T-helper 9 cell (primary cell): Measurements from ENCODE around the gene PEX19.
A peak's percentile ranks its signal among the peaks of the same experiment; 100 is the strongest.

Source experiments
- DNase-seq: peaks from one replicate; pipeline ENCODE4 v3.0.0-alpha.2; 2020

PEX19 gene

DNA sequence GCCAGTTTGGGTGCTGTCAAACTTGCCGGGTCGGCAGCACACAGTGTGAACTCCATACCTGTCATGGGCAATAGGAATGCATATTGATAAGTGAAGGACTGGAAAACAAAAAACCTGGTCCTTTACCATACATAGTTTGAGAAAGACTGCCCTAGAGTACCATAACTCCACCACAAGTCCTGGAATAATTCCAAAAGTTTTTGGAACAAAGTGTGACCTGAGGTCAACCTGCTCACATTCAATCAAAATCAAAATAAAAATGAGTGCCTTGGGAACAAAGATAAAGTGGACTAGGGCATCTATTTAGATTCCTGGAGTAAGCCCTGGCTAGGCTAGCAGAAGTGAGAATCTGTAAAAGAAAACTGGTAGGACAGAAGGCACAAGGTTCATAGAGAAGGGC lies 7.6 kb downstream of the PEX19 start:
- no peak for DNase-seq

DNA sequence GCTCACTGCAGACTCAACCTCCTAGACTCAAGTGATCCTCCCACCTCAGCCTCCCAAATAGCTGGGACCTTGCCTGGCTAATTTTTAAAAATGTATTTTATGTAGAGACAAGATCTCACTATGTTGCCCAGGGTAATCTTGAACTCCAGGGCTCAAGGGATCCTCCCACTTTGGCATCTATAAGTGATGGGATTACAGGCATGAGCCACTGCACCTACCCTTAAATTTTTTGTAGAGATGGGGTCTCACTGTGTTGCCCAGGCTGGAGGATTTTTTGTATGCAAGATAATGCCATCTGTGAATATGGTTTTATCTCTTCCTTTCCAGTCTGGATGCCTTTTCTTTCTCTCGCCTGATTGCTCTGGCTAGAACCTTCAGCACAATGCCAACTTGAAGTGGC lies 13.9 kb downstream of the PEX19 start:
- DNase-seq: no peak

- no peak for DNase-seq
Measured at GRCh38 chr1:160267284-160267991, 17.5 kb downstream of the PEX19 start.

DNA sequence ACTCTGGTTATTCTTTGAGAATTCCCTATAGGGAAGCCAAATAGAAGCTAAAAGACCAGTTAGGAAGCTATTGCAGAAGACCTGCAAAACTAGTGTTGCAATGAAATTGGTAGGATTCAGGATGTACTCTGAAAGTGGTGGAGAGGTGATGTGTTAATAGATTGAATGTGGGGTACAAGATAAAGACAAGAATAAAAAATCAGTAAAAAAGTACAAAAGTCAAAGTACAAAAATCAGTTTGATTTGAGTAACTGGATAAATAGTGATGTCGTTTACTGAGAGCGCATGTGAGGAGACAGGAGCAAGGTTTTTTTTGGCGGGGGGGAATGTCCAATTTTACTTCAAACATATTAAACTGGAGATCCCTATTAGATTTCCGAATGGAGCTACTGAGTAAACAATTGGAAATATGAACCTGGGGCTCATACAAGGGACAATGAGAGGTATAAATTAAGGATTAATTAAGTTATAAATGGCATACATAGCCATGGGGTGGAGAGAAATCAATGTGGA lies 20.1 kb downstream of the PEX19 start:
- no peak for DNase-seq

DNA sequence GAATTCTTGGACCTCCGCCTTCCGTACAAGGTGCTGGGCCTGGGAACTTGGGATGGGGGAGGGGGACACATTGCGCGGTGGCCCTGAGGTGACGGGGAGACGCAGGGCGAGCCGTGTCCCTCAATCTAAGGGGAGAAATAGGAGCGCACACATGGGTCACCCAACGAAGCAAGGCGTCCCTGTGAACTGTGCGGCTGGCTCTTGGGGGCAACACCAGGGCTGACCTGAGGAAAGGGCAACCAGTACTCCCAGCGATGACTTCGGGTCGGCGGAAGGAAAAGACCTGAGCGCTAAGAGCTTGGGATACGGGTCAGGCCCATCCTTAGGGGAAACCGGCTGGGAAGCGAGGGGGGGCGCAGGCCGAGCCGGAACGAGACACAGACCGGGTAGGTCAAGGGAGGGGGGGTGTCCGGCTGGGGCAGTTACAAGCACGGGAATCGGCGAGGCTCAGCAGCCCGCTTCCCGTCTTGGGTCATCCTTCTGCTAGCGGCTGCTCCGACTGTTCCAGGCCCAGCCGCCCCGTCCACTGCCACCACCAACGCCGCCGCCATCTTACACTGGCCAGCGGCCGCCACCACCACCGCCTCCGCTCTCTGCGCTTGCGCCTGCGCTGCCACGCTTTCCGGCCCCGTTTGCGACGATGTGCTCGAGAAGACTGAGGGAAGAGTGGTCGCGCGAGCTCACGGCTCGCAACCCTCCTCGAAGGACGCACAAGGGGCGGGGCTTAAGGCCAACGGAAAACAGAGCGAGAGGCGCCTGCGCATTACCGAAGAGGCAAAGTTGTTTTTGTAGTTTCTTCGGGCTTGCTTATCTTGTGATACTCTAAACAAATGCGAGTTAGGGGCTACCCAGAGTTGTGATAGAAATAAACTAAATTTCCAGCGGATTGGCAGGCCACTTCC lies 22.8 kb downstream of the PEX19 start, which contains the start of gene DCAF8:
Gene DCAF8, minus strand, starts transcription at position 657 of the 902 bp plus-strand sequence. CDS start 18,541 bp downstream, outside the sequence.
- DNase-seq: peak; percentile 95

DNA sequence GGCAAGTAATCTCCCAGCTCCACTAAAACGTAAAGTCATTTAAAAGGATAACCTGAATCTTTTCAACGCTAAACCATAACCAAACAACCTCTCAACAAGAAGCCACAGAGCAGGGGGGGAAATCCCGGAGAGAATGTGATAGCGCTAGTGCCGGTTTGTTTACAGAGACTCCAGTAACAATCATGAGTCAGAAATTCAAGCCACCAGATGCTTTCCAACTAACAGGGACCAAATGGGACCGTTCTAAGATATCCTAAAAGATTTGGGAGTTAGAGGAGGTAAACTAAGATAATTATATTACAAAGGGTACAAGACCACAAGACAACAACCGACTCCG lies 23.4 kb downstream of the PEX19 start:
- peak; percentile 56 for DNase-seq

- no peak for DNase-seq
Measured at GRCh38 chr1:160260406-160261382, 24.2 kb downstream of the PEX19 start.

GRCh38 chr1:160258177-160258798 lies 26.6 kb downstream of the PEX19 start:
- DNase-seq: no peak

DNA sequence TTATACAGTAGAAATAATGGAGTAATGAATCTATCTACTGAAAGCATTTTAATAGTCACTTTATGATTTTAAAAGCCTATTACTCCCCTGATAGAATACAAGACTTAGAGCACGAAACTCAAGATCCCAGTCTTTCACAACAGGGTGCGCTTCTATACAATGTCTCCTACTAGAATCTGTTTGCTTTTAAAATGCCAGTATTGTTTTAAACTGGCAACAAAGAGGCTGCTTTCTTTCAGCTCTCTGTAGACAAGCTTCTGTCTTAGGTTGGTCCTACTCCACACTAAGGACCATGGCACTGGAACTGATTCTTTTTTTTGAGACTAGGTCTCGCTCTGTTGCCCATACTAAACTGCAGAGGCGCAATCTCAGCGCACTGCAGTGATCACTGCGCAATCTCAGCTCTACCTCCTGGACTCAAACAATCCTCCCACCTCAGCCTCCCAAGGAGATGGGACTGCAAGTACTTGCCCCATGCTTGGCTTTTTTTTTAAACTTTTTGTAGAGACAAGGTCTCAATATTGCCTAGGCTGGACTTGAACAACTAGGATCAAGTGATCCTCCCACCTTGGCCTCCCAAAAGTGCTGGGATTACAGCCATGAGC lies 27.4 kb downstream of the PEX19 start:
- DNase-seq: no peak

- DNase-seq: no peak
Measured at GRCh38 chr1:160256396-160257046, 28.4 kb downstream of the PEX19 start.

DNA sequence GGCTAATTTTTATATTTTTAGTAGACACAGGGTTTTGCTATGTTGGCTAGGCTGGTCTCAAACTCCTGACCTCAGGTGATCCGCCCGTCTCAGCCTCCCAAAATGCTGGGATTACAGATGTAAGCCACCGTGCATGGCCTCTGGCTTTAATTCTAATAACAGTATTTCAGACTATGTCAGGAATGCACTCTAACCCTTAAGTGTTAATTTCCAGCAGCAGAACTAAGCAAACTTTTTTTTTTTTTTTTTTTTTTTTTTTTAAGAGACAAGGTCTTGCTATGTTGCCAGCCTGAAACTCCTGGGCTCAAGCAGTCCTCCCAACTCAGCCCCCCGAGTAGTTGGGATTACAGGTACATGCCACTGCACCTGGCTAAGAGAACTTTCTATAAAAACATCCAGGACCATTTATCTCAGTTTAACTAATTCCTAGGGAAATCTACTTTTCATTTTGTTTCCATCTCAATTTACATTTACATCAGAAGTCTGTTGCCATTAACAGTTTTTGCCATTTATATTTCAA lies 29.1 kb downstream of the PEX19 start:
- no peak for DNase-seq

DNA sequence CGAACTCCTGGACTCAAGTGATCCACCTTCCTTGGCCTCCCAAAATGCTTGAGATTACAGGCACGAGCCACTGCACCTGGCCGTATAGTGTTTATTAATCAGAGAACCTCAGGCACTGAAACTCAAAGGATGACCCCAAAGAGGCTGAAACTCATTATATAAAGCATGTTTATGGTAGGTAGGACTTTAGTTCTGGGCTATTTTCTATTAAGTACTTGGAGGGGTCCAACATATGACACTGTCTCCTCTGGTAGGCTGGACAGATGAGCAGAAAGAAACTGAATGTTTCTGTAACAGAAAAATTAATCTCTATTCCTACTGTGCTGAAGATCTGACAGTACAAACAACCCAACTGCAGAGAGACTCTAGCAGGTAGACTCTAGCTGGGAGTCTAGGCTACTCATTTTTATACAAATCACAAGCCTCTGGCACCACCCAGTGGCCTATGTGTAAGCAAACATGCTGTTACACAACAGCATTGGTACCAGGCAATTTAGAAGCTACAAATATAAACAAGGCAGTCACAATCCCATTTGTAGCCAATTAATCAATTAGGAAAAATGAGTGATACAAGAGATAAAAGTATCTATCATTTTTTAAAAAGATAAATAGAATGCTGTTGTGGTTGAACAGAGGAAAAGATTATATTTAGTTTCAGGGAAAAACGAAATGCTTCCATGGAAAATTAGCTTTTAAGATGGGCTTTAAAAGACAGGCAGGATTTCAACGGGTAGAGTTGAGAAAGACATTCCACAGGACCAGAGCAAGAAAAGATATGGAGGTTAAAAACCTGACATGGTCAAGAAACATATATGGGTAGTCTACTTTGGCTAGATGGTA lies 33.0 kb downstream of the PEX19 start:
- DNase-seq: peak; percentile 21

GRCh38 chr1:160251011-160251410 lies 33.9 kb downstream of the PEX19 start:
- no peak for DNase-seq

- no peak for DNase-seq
Measured at GRCh38 chr1:160247053-160247452, 37.9 kb downstream of the PEX19 start.

DNA sequence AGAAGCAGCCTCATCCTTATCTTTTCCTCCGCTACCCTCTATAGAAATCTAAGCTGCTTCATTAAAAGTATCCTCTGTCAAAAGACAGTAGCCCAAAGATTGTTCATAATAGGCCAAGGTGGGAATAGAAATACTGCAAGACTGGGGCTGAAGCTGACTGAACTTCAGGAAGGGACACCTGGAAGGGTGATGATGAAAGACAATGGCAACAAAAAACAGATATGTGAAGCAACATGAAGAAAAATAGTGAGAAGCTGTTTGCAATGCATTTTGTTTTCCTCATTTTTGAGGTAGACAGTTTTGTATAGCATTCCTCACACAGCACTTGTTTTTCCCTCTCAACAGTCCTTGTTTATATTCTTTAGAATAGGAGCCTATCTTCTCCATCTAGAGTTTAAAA lies 39.5 kb downstream of the PEX19 start:
- DNase-seq: no peak

DNA sequence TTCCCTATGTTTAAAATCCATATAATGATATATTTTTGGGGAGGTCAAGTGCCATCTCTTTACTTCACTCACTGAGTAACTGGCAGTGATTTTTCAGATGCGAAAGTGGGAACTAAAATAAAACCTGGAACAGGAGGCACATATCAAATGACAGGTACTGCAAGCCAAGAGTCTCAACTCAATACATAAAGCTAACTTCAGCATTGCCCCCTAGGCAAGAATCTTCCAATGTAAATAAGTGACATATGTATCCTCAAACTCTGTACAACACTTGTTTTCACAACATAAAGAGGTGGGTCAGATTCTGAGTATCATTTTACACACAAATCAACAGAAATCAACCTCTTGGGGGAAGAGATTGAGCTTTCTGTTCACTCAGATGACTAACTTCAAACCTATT lies 40.7 kb downstream of the PEX19 start:
- no peak for DNase-seq

- no peak for DNase-seq
Measured at GRCh38 chr1:160243767-160244166, 41.2 kb downstream of the PEX19 start.

GRCh38 chr1:160239582-160240299 lies 45.2 kb downstream of the PEX19 start:
- DNase-seq: no peak

DNA sequence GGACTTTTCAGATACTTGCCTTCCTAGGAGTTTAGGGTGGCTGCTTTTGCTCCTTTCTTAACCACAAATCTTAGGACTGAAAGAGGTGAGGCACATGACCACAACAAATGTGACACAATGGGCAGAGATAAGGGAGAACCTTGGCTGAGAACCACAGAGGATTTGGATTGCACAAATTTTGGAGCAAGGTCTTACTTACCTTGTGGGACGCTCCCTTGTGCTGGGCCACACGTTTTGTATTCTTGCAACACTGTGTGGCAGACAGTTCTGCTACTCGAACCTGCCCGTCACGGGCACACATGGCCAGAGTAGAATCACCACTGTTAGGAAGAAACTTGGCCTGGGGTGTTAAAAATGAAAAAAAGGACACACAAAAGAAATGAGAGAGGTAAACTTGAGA lies 46.5 kb downstream of the PEX19 start:
- no peak for DNase-seq
